ENCODE results near the gene IWS1. TPM values are rescaled to one million over a fixed set of nuclear protein-coding genes. Genes with fewer than 3 reads are reported as not detected.

The IWS1 gene
- total RNA-seq, 2 donors from 2014 or later: 91.4 to 107 TPM

DNA sequence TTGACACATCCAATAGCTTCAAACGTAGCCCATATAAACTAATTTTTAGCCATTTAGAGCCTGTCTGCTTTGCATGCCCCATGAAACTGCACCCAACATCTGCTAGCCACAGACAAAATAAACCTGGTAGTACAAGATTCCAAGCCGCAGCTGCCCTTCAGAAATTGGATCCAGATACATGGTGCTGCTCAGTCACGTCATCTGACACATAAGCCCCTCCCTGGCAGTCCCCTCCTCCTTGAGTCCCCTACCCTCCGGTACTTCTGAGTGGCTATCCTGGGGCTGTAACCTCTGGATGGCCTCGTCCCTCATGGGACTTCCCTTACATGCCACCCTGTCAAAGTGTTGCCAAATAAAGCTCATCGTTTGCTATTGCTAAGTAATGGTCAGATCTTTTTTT lies 74.3 kb downstream of the IWS1 start:
- Histone ChIP-seq H3K27me3 (ENCODE audit: control insufficient read depth, insufficient read depth, low read length, poor library complexity, severe bottlenecking) (no peaks in the 10 kb centered on the region), H3K36me3 (ENCODE audit: control insufficient read depth, insufficient read depth, low read length) (no peaks in the 10 kb centered on the region), H3K9ac (ENCODE audit: extremely low read depth, low read length, poor library complexity, severe bottlenecking) (no peak overlapping the region), H3K9me3 (ENCODE audit: control insufficient read depth, low read length) (no peaks in the 10 kb centered on the region), H3K27ac (ENCODE audit: low read depth, low read length) (no peak overlapping the region), H3K4me1 (ENCODE audit: control insufficient read depth, insufficient read depth, low read length) (peaks cover 20% of the 10 kb centered on the region), H3K4me3 (ENCODE audit: low read length) (no peak overlapping the region)
- peak overlapping the region; percentile 26 for H3K27ac Mint-ChIP-seq
- TF ChIP-seq, protein P1, sequence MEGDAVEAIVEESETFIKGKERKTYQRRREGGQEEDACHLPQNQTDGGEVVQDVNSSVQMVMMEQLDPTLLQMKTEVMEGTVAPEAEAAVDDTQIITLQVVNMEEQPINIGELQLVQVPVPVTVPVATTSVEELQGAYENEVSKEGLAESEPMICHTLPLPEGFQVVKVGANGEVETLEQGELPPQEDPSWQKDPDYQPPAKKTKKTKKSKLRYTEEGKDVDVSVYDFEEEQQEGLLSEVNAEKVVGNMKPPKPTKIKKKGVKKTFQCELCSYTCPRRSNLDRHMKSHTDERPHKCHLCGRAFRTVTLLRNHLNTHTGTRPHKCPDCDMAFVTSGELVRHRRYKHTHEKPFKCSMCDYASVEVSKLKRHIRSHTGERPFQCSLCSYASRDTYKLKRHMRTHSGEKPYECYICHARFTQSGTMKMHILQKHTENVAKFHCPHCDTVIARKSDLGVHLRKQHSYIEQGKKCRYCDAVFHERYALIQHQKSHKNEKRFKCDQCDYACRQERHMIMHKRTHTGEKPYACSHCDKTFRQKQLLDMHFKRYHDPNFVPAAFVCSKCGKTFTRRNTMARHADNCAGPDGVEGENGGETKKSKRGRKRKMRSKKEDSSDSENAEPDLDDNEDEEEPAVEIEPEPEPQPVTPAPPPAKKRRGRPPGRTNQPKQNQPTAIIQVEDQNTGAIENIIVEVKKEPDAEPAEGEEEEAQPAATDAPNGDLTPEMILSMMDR (conservative IDR thresholded peaks at IDR 0.05): no peak
- peaks cover 43% of the 10 kb centered on the region for H3K4me1 Mint-ChIP-seq
- 90 to 96% methylated on average over 5 to 6 of the region's 6 CpGs for WGBS, 2 experiments (ENCODE audit: insufficient coverage in 1 of 2, insufficient read length in 1 of 2)
- no peaks in the 10 kb centered on the region for H3K27me3 Mint-ChIP-seq (ENCODE audit: insufficient read depth)
- no peaks in the 10 kb centered on the region for H3K36me3 Mint-ChIP-seq (ENCODE audit: low read depth)
- DNase-seq: no peak
- no peaks in the 10 kb centered on the region for H3K9me3 Mint-ChIP-seq
- no peak overlapping the region for H3K4me3 Mint-ChIP-seq

GRCh38 chr2:127449898-127450297 lies 76.4 kb downstream of the IWS1 start:
- Mint-ChIP-seq H3K4me1 (peaks cover 28% of the 10 kb centered on the region), H3K4me3 (no peak overlapping the region), H3K27ac (peak overlapping the region; percentile 64), H3K27me3 (ENCODE audit: insufficient read depth) (no peaks in the 10 kb centered on the region), H3K9me3 (peaks cover 7% of the 10 kb centered on the region), H3K36me3 (ENCODE audit: low read depth) (no peaks in the 10 kb centered on the region)
- H3K4me1 ChIP-seq (ENCODE audit: control insufficient read depth, insufficient read depth, low read length): peaks cover 13% of the 10 kb centered on the region
- no peak overlapping the region for H3K9ac ChIP-seq (ENCODE audit: extremely low read depth, low read length, poor library complexity, severe bottlenecking)
- TF ChIP-seq, protein P1 (conservative IDR thresholded peaks at IDR 0.05): no peak
- H3K4me3 ChIP-seq (ENCODE audit: low read length): no peak overlapping the region
- 43 to 80% methylated on average over 1 to 4 of the region's 4 CpGs for WGBS, 2 experiments (ENCODE audit: insufficient coverage in 1 of 2, insufficient read length in 1 of 2)
- H3K9me3 ChIP-seq (ENCODE audit: control insufficient read depth, low read length): peaks cover 5% of the 10 kb centered on the region
- no peaks in the 10 kb centered on the region for H3K36me3 ChIP-seq (ENCODE audit: control insufficient read depth, insufficient read depth, low read length)
- DNase-seq: no peak
- H3K27ac ChIP-seq (ENCODE audit: low read depth, low read length): peak overlapping the region; percentile 58
- no peaks in the 10 kb centered on the region for H3K27me3 ChIP-seq (ENCODE audit: control insufficient read depth, insufficient read depth, low read length, poor library complexity, severe bottlenecking)

- Mint-ChIP-seq H3K9me3 (peaks cover 10% of the 10 kb centered on the region), H3K4me1 (peaks cover 26% of the 10 kb centered on the region), H3K27me3 (ENCODE audit: insufficient read depth) (no peaks in the 10 kb centered on the region), H3K36me3 (ENCODE audit: low read depth) (no peaks in the 10 kb centered on the region), H3K4me3 (no peak overlapping the region), H3K27ac (peak overlapping the region; percentile 64)
- Histone ChIP-seq H3K4me1 (ENCODE audit: control insufficient read depth, insufficient read depth, low read length) (peaks cover 12% of the 10 kb centered on the region), H3K27me3 (ENCODE audit: control insufficient read depth, insufficient read depth, low read length, poor library complexity, severe bottlenecking) (no peaks in the 10 kb centered on the region), H3K9me3 (ENCODE audit: control insufficient read depth, low read length) (peaks cover 10% of the 10 kb centered on the region), H3K27ac (ENCODE audit: low read depth, low read length) (peak overlapping the region; percentile 58), H3K9ac (ENCODE audit: extremely low read depth, low read length, poor library complexity, severe bottlenecking) (no peak overlapping the region), H3K36me3 (ENCODE audit: control insufficient read depth, insufficient read depth, low read length) (no peaks in the 10 kb centered on the region), H3K4me3 (ENCODE audit: low read length) (no peak overlapping the region)
- TF ChIP-seq, protein P1 (conservative IDR thresholded peaks at IDR 0.05): no peak
- WGBS, 2 experiments (ENCODE audit: insufficient coverage in 1 of 2, insufficient read length in 1 of 2): 30 to 54% methylated on average over 3 to 4 of the region's 4 CpGs
- no peak for DNase-seq
Measured at GRCh38 chr2:127449414-127449813, 76.9 kb downstream of the IWS1 start.
